ENCODE measurements around the gene TPM1.

DNA sequence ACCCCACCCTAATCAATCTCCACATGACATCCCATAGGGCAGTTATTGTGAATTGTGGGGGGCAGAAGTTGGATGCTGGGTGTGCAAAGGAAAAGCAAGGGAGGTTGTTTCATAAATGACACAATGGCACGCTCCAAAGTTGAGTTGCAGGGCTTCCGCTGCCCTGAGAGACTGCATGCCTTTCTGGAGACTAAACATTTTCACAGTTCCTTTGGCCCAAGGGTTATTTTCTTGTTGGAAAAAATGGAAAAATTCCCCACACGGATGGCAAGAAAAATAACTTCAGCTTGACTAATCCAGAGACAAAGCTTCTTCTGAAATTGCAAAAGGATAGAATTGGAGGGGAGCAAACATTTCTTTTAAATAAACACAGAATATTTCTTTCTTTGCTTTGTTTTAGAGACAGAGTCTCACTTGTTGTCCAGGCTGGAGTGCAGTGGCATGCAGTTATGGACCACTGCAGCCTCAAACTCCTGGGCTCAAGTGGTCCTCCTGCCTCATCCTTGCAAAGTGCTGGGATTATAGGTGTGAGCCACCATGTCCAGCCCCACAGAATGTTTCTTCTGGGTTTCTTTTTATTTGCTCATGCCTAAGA, 19.1 kb upstream of the TPM1 start:
- no peak for TF ChIP-seq CTCF (IDR thresholded peaks at IDR 0.05; ENCODE audit: poor library complexity)
- no peak for TF ChIP-seq EZH2 (IDR thresholded peaks at IDR 0.05; ENCODE audit: borderline replicate concordance)
